ENCODE data around the gene ANKRD49.

- TF ChIP-seq CTCF (conservative IDR thresholded peaks at IDR 0.05), result no peak
- TF ChIP-seq EZH2 (IDR thresholded peaks at IDR 0.05; ENCODE audit: low read depth), result no peak
Measured at GRCh38 chr11:94528551-94528950, 34.8 kb downstream of the ANKRD49 start.

All from PC-9 (cell line).